Sigmoid colon (tissue), 4 donors: ENCODE results near the gene PUSL1.

Source experiments
- CTCF ChIP-seq, 4 experiments: fragments of 450-650 bp in 3 of 4; fragments of 200-600 bp in 1 of 4; IDR thresholded peaks; one replicate each; pipeline ENCODE4 v1.5.1; 2016 to 2019; ENCODE audit warnings: antibody characterized with exemption in 4 of 4, mild to moderate bottlenecking in 3 of 4, moderate library complexity in 2 of 4
- EP300 ChIP-seq, 4 donors: sonication (generic); formaldehyde crosslinking; IDR thresholded peaks; one replicate each; pipeline ENCODE4 v1.6.1; 2017; ENCODE audit warnings: antibody characterized with exemption in 4 of 4
- POLR2A ChIP-seq, 2 donors: fragments of 450-650 bp; IDR thresholded peaks; one replicate each; pipeline ENCODE4 v1.6.1; 2016; ENCODE audit warnings: antibody characterized with exemption in 2 of 2, mild to moderate bottlenecking in 2 of 2, moderate library complexity in 2 of 2
- POLR2AphosphoS5 ChIP-seq, 4 donors: sonication (generic); formaldehyde crosslinking; IDR thresholded peaks; one replicate each; pipeline ENCODE4 v1.6.1; 2017; ENCODE audit warnings: antibody characterized with exemption in 4 of 4

- no peak for TF ChIP-seq CTCF (IDR thresholded peaks at IDR 0.05)
- no peak for TF ChIP-seq POLR2AphosphoS5 (IDR thresholded peaks at IDR 0.05)
- TF ChIP-seq EP300 (IDR thresholded peaks at IDR 0.05): no peak
- no peak for TF ChIP-seq POLR2A (IDR thresholded peaks at IDR 0.05)
These were observed 11.2 kb downstream of the PUSL1 start for GRCh38 chr1:1319646-1319941.
